ENCODE measurements around the gene CTNNA1.

CTNNA1 gene

DNA sequence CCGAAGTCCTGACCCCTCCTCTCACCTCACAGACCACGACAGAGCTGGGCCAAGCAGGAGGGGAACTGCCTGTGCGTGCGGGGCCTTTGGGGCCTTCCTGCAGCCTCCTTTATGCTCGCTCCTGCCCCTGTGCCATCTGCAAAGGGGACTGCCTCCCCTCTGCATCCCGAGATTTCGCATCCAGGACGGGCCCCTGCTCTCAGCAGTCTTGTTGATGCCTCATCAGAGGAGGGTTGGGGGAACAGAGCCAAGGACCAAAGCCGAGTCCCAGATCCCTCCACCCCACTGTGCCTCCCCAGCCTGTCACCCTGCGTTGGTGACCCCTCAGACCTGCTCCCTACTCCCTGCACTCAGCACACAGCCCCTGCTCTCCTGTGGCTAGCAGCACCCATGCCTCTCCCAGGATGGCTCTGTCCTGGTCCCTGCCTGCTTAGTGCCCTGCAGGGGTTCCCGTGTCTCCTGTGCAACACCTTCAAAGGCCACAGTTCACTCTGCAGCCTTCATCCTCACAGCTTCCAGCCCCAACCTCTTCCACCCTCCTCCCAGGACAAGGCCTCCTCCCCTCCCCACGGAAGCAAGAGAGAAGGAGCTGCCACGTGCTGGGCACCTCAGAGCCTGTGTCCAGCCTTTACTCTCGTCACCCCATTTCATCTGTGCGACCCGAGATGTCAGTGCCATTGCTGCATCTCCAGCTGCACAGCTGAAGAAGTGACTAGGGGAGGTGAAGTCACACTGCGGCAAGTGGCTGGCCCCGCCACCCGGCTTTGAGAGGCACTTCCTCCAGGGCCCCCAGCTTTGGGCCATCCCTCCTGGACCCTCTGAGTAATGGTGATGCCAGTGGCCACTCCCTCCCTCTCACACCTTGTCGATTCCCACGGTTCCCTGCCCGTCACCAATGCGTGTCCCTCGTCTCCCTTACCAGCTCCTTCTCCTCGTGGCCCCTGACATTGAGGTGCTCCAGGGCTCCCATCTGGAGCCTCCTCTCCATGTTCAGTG, 184.5 kb downstream of the CTNNA1 start:
- DNase-seq, result no peak

DNA sequence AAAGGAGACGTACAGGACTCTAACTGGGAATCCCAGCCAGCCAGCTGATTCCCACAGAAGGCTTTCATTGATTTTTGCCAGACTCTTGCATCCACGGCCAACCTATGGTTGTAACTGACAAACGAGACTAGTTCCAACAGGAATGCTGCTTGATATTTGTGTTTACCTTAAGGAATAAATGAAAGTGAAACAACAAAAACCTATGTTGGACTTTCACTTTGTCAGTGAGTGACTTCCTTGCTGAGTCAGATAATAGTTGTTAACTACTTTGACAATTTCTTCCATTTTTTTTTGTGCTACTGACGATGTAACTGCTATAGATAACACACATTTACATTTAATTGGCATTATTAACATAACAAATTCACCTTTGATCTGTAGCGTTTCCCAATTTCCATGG, 185.3 kb downstream of the CTNNA1 start:
- no peak for DNase-seq

DNA sequence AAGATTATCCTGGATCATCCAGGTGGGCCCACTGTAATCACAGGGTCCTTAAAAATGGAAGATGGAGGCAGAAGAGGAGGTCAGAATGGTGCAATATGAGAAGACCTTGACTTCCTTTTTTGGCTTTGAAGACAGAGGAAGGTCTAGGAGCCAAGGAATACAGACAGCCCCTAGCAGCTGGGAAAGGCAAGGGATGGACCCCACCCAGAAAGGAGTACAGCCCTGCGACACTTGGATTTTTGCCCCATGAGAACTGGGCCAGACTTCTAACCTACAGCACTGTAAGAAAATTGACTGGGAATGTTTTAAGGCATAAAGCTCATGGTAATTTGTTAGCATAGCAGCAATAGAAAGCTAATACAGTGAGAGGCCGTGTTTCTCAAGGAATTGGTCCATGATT, 188.8 kb downstream of the CTNNA1 start:
- DNase-seq, result no peak

DNA sequence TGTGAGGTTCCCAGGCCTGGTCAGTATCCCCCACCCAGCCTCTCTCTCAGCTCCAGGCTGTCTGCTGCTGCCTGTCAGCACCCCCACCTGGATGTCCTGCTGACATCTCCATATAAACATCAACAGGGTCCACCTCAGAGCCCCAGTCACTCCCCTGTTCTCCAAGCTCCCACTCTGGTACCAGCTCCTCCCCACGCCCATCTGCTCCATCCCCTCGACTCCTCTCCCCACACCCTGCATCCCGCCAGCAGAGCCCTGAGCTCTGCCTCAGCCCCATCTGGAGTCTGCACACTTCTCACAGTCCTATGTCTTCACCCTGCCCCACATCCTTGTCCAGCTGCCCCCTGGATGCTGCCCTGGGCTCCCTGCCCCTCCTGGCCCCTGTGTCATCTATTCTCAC, 189.6 kb downstream of the CTNNA1 start:
- DNase-seq, result no peak

DNA sequence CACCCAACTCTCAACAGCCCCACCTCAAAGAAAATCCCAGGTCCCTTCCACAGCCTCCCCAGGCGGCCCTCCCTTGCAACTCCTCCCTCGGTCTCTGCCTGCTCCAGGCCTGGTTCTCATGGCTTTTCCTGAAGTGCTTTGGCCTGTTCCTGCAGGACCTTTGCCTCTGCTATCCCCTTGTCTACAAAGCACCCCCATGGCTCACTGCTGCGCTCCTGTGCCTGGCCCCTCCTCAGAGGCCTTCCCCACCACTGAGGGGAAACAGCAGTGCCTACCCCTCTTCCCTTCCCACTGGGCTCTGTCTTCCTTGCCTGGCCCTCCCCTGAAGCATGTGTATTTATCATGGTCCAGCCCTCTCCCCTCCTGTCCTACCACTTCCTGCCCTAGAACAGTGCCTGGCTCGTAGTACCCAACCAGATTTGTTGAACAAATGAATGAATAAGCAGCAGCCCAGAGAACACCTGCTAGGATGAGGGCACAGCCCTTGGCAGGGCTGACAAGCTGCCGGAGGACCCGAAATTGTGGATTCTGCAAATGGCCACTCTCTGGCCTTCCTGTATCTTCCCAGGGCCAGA, 190.5 kb downstream of the CTNNA1 start:
- no peak for DNase-seq

GRCh38 chr5:138944527-138945322, 191.5 kb downstream of the CTNNA1 start:
- DNase-seq, result no peak

- DNase-seq, result no peak
These were observed 192.4 kb downstream of the CTNNA1 start for GRCh38 chr5:138945421-138946240.

DNA sequence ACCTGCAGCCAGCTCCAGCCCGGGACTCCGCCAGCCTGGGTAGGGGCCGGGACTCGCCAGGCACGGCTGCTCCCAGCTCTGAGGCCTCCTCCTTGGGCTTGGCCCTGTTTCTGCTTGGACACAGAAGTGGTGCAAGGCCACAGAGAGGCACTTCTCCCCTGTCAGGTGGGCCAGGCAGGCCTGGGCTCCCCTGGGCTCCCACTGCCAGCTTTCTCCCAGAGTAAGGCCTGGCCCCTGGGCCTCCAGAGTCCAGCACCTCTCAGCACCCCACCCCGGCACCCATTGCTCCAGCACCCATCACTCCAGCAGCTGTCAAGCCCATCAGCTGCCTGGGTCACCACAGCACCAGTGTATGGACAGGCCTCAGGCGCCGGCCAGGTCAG, 193.0 kb downstream of the CTNNA1 start:
- no peak for DNase-seq

DNA sequence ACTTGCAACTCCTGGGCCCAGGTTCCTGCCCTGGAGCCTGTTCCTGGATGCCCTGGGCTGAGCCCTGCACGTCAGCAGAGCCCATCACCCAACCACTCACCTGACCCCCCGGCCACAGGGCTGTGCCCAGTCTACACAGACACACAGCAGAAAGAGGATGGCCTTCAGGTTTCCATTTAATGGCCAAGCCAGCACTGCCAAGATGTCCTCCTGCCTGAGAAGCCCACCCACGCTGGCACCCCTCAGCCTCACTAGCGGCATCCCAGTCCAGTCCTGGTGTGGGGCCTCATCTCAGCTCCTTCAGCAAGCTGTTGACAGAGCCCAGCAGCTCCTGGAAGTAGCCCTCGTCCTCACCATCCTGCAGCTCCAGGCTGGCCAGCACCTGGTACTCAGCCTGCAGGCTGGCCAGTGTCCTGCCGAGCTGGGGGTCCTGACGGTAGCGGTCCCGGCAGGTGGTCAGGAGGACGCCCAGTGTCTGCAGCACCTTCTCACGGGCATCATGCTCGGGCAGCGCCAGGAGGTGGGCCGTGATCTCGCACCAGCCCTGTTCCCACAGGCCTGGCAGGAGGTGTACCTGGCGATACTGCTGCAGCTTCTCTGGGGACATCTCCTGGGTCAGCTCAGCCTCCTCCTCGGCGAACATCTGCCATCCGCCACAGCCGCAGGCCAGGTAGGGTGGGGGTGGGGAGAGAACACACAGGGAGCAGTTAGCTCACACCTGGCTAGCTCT, 193.8 kb downstream of the CTNNA1 start:
- no peak for DNase-seq

- no peak for DNase-seq
These were observed 194.6 kb downstream of the CTNNA1 start for GRCh38 chr5:138947780-138948179.

- DNase-seq, result no peak
These were observed 195.4 kb downstream of the CTNNA1 start for GRCh38 chr5:138948471-138949222.

DNA sequence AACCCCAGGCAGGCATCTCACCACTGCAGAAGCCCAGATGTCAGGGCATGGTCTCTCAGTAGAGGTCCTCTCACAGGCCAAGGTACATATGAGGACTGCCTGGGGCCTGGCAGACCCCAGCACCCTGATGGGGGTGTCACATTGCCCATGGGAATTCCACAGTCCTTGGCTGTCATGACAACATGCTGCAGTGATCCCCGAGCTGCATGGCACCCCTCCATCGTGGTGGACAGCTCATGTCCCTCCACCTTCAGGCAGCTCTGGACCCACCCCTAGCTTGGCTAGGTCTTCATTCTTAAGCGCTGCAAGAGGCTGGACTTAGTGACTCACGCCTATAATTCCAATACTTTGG, 196.0 kb downstream of the CTNNA1 start:
- no peak for DNase-seq

- no peak for DNase-seq
These were observed 196.8 kb downstream of the CTNNA1 start for GRCh38 chr5:138949988-138950387.

DNA sequence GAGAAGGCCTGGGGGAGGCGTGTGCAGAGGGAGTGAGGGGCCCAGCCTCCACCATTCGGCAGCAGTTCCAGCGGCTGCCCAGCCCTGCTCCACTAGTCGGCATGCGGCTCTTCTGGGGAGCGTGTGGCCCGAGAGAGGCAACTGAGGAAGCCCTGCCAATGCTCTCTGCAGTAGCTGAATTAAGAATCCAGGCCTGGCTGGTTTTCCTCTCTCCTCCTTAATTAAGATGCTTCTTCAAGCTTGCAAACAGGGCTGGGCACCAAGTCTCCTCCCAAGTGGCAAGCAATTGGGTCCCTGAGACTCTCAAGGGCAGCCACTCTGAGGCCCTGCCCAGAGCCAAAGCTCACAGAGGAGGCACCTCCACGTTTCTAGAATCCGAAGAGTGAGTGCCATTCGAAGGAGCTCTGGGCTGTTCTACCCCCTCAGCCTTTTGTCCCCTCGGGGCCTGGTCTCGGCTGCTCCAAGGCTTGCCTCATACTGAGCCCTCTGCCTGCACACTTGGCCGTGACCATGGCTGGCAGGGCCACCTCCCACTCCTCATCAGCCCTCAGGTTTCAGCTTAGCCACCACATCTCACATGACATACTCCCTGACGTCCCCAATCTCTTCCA, 197.3 kb downstream of the CTNNA1 start:
- no peak for DNase-seq

DNA sequence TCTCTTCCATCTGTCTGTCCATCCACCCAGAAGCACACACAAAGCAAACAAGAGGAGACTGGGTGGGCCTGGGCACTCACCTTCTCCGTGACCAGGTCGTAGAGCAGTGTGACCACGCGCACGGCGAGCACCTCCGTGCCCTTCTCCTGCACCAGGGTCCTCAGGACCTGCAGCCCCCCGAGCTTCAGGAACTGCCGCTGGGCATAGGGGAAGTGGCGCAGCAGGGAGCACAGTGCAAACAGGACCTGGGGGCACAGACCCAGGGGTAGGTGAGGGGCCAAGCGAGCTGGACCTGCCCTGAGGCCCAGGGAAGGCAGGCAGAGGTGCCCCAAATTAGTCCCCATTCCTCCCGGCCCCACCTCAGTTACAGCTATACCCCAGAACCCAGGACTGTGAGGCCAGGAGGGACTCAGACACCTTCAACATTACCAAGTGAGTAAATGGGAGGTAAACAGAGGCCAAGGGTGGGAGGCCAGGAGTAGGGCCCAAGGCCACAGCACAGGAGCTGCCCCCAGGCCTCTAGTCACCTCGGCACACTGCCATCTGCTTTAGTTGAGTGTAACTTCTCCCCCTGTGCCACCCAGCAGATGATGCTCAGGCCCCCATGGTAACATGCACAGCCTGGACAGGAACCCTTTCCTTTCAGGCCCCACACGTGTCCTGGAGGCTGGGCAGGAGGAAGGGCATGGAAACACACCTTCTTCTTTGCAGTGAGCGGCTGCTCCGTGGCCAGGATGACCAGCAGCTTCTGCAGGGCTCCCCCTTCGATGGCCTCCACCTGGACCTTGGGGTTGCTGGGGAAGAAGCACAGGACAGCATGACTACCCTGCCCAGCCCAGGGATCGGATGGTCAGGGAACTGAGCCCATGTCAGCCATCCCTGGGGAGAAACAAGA, 198.1 kb downstream of the CTNNA1 start:
- DNase-seq, result no peak

DNA sequence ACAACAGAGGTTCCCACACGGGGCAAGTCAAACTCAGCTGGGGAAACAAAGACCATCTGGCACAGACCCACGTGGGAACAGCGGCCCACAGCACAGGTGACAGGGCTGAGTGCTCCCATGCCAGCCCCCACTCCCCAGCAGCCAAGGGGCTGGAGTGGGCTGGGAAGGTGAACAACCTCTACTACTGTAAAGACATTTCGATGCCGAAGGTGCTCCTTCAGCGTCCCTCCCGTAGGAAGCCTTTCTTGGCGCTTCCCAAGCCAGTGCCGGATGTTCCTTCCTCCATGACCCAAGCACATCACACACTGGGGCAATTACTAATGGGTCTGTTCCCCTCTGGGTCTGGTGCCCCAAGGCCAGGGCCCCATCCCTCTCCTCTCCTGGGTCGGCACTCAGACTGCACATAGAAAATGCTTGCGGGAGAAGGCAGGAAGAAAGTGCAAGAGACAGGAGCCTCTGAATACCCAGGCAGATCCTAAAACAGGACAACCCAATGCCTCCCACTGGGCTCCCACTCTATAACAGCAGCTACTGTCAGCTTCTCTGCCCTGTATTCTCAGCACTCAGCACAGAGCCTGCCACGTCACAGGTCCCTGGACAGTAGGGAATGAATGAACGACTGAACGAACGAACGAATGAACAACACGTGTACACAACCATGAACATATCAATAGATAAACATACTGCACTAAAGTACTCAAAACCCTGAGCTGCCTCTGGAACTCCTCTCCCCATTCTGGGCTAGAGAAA, 198.9 kb downstream of the CTNNA1 start:
- no peak for DNase-seq

GRCh38 chr5:138952962-138953361, 199.7 kb downstream of the CTNNA1 start:
- DNase-seq, result no peak

DNA sequence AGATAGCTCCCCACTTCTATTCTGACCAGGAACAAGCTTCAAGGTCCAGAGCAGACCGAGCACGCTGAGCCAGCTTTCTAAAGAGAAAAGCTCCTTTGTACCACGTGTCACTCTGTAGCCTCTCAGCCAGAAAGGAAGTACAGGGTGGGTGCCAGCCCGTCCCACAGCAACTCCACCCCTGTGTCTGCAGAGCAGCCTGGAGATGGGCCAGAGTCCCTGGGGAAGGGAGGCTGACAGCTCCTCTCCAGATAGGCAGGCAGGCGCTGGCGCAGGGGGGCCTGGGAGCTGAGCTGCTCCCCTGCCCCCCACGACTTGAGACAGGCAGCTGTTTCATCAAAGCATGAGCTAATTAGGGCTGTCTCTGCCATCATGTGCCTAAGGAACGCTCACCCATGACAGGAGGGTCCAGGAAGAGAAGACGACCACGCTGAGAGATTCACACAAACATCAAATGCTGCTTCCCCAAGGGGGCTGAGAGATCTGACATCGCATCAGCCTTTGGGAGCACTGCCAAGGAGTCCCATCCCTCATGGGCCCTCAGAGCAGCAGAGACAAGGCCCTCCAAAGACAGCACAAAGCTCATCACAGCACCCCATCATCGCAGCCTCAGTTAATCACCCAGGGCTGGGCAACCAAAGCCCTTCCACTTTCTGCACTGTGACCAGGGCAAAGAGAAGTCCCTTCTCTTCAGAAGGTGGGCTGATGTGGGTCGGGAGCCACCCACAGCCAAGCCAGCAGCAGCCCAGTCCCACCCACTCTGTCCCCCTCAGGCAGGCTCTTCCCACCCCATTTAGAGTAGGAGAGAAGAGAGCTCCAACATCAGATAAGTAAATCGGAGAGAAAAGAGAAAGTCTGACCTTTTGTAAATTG, 200.4 kb downstream of the CTNNA1 start:
- DNase-seq, result peak; percentile 64
